SK-N-SH (cell line): Measurements from ENCODE around the gene TRAF1.

ENCODE experiments used
- CTCF ChIP-seq: fragments of 200-600 bp; sonication (generic); IDR thresholded peaks from 2 replicates; pipeline ENCODE4 v1.6.1; 2017; ENCODE audit warnings: antibody characterized with exemption, mild to moderate bottlenecking, moderate library complexity
- EP300 ChIP-seq, 2 experiments: IDR thresholded peaks; 2 replicates each; pipeline versions ENCODE4 v1.4.0 to v1.6.1; 2012; ENCODE audit warnings: borderline replicate concordance in 1 of 2, low read depth in 1 of 2, low read length in 1 of 2
- EZH2phosphoT487 ChIP-seq: fragments of 200-600 bp; sonication (generic); IDR thresholded peaks from 2 replicates; pipeline ENCODE4 v1.6.1; 2017; ENCODE audit warnings: low read depth, mixed run types, mild to moderate bottlenecking, antibody characterized with exemption, moderate library complexity, borderline replicate concordance
- FOXM1 ChIP-seq: IDR thresholded peaks from 2 replicates; pipeline ENCODE4 v1.4.0; 2012; ENCODE audit warnings: low read depth, mild to moderate bottlenecking
- JUND ChIP-seq: IDR thresholded peaks from 2 replicates; pipeline ENCODE4 v1.4.0; 2012
- NRF1 ChIP-seq: IDR thresholded peaks from 2 replicates; pipeline ENCODE4 v1.6.1; 2012; ENCODE audit warnings: low read depth, mild to moderate bottlenecking, low read length
- POLR2AphosphoS5 ChIP-seq: IDR thresholded peaks from 2 replicates; pipeline ENCODE4 v1.6.1; 2012; ENCODE audit warnings: low read depth, low read length
- RAD21 ChIP-seq: IDR thresholded peaks from 2 replicates; pipeline ENCODE4 v1.6.1; 2012; ENCODE audit warnings: mild to moderate bottlenecking, low read length
- RCOR1 ChIP-seq: fragments of 150-350 bp; IDR thresholded peaks from 2 replicates; pipeline ENCODE4 v1.6.1; 2017; ENCODE audit warnings: antibody characterized with exemption, low read length
- TCF12 ChIP-seq: IDR thresholded peaks from 2 replicates; pipeline ENCODE4 v1.4.0; 2012
- USF2 ChIP-seq: fragments of 150-350 bp; IDR thresholded peaks from 2 replicates; pipeline ENCODE4 v1.6.1; 2017; ENCODE audit warnings: antibody characterized with exemption, low read length, low read depth, borderline replicate concordance

- no peak for TF ChIP-seq CTCF
- no peak for TF ChIP-seq USF2
- TF ChIP-seq TCF12 = no peak
- no peak for TF ChIP-seq JUND
- no peak for TF ChIP-seq NRF1
- TF ChIP-seq EZH2phosphoT487 = no peak
- no peak for TF ChIP-seq EP300 (IDR thresholded peaks at IDR 0.05; ENCODE audit: borderline replicate concordance in 1 of 2, low read depth in 1 of 2, low read length in 1 of 2)
- no peak for TF ChIP-seq FOXM1
- no peak for TF ChIP-seq RAD21
- TF ChIP-seq POLR2AphosphoS5 = no peak
- TF ChIP-seq RCOR1 = no peak
Observed at GRCh38 chr9:120923620-120924328, 2.8 kb downstream of the TRAF1 start.
